ENCODE measurements around the gene CPZ.

CPZ gene

DNA sequence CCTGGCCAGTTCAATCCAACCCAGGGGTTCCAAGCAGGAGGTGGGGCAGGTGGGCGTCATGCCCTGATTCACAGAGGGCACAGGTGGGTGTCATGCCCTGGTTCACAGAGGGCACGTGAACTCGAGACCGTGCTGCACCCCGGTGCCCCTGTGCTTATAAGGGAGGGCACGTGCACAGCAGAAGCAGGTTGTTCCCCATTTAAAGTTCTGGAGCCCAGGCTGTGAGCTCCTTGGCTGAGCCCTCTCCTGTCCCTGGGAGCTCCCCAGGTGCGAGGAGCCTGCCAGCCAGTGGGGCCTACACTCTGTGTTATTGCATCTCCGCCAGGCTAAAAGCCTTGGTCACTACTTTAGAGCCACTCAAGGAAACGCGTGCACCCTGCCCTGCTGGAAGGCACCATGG, 3.2 kb upstream of the CPZ start:
- POLR2A ChIA-PET (ENCODE audit: low non-redundant PET) = no interaction called here
- CTCF ChIA-PET = interaction anchor here (0.7 kb wide), 1 partner anchor 95 kb away, joined by 3 read pairs; no protein-coding TSS in a partner anchor
- no peak overlapping the region for H3K27ac ChIP-seq
- no peak for DNase-seq (ENCODE audit: low spot score)
- TF ChIP-seq, protein P1, sequence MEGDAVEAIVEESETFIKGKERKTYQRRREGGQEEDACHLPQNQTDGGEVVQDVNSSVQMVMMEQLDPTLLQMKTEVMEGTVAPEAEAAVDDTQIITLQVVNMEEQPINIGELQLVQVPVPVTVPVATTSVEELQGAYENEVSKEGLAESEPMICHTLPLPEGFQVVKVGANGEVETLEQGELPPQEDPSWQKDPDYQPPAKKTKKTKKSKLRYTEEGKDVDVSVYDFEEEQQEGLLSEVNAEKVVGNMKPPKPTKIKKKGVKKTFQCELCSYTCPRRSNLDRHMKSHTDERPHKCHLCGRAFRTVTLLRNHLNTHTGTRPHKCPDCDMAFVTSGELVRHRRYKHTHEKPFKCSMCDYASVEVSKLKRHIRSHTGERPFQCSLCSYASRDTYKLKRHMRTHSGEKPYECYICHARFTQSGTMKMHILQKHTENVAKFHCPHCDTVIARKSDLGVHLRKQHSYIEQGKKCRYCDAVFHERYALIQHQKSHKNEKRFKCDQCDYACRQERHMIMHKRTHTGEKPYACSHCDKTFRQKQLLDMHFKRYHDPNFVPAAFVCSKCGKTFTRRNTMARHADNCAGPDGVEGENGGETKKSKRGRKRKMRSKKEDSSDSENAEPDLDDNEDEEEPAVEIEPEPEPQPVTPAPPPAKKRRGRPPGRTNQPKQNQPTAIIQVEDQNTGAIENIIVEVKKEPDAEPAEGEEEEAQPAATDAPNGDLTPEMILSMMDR (conservative IDR thresholded peaks at IDR 0.05; ENCODE audit: low read depth) = no peak

- TF ChIP-seq, protein P1 (conservative IDR thresholded peaks at IDR 0.05; ENCODE audit: low read depth) = no peak
- H3K27ac ChIP-seq = no peak overlapping the region
- DNase-seq (ENCODE audit: low spot score) = no peak
- POLR2A ChIA-PET (ENCODE audit: low non-redundant PET) = no interaction called here
- CTCF ChIA-PET = interaction anchor here (0.6 kb wide), 1 partner anchor 1324 kb away, joined by 3 read pairs; no protein-coding TSS in a partner anchor
These were observed 2.6 kb upstream of the CPZ start for GRCh38 chr4:8589823-8590545.

GRCh38 chr4:8590546-8590880, 2.1 kb upstream of the CPZ start:
- H3K27ac ChIP-seq = no peak overlapping the region
- TF ChIP-seq, protein P1 (conservative IDR thresholded peaks at IDR 0.05; ENCODE audit: low read depth) = no peak
- no peak for DNase-seq (ENCODE audit: low spot score)
- CTCF ChIA-PET = interaction anchor here (0.6 kb wide), 1 partner anchor 1324 kb away, joined by 3 read pairs; no protein-coding TSS in a partner anchor
- POLR2A ChIA-PET (ENCODE audit: low non-redundant PET) = no interaction called here

GRCh38 chr4:8591114-8591513, 1.5 kb upstream of the CPZ start:
- POLR2A ChIA-PET (ENCODE audit: low non-redundant PET) = no interaction called here
- H3K27ac ChIP-seq = no peak overlapping the region
- TF ChIP-seq, protein P1 (conservative IDR thresholded peaks at IDR 0.05; ENCODE audit: low read depth) = no peak
- CTCF ChIA-PET = interaction anchor here (1.4 kb wide), 1 partner anchor 97 kb away, joined by 3 read pairs; no protein-coding TSS in a partner anchor
- no peak for DNase-seq (ENCODE audit: low spot score)

- no peak for DNase-seq (ENCODE audit: low spot score)
- CTCF ChIA-PET = interaction anchor here (0.6 to 2.0 kb wide), 5 partner anchors 12 to 878 kb away, joined by 3 to 6 read pairs (median 3); partner anchors contain the start of gene GPR78
- POLR2A ChIA-PET (ENCODE audit: low non-redundant PET) = no interaction called here
These were observed 769 bp upstream of the CPZ start for GRCh38 chr4:8591626-8592365.

More at GRCh38 chr4:8591626-8592365, 769 bp upstream of the CPZ start:
- TF ChIP-seq, protein P1 (conservative IDR thresholded peaks at IDR 0.05; ENCODE audit: low read depth) = no peak
- H3K27ac ChIP-seq = no peak overlapping the region
